ENCODE results near the gene CALHM3.

DNA sequence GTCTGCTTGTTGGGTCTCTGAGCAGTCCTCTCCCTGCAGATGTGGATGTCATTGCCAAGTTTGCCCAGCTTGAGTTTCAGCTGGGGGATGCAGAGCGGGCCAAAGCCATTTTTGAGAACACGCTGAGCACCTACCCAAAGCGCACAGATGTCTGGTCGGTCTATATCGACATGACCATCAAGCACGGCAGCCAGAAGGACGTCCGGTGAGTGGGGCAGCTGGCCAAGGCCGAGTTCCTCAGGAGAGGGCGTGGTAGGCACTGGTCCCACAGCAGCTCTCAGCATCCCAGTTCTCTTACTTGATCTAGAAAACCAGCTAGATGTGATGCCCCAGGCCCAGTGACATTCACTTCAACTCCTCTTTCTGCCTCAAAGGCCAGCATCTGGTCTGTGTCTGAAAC, 34.6 kb downstream of the CALHM3 start:
- TF ChIP-seq POLR2AphosphoS5 (IDR thresholded peaks at IDR 0.05; ENCODE audit: low read depth, low read length) (no peak), POLR2A (IDR thresholded peaks at IDR 0.05; ENCODE audit: low read depth, low read length) (no peak), TAF1 (IDR thresholded peaks at IDR 0.05; ENCODE audit: borderline replicate concordance, low read depth, low read length) (no peak)

Measured in GM12892 (cell line).